Measurements from ENCODE around the gene GTF3C4.

DNA sequence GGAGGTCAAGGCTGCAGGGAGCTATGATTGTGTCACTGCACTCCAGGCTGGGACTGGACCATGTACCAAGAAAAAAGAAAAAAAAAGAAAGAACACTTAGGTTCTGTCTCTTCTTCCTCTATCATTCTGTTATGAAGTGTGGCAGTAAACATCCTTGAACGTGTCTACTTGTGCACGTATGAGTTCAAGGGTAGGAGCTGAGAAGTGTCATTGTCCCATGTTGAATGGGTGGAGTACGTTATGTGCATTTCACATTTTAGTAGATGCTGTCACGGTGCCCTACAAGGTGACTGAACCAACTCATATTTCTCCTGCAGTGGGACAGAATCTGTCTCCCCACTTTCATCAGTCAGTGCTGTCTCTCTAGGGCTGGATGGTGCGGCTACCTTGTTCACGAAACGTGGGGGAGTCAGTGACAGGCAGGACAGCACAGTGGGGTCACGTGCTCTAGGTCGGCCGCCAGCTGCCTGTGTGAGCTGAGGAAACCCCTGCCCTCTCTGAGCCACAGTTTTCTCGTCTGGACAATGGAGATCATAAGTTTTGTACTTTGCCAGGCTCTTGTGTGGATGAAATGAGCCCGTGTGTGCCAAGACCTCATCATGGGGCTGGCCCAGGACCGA, 47.2 kb downstream of the GTF3C4 start:
- TF ChIP-seq, protein P1, sequence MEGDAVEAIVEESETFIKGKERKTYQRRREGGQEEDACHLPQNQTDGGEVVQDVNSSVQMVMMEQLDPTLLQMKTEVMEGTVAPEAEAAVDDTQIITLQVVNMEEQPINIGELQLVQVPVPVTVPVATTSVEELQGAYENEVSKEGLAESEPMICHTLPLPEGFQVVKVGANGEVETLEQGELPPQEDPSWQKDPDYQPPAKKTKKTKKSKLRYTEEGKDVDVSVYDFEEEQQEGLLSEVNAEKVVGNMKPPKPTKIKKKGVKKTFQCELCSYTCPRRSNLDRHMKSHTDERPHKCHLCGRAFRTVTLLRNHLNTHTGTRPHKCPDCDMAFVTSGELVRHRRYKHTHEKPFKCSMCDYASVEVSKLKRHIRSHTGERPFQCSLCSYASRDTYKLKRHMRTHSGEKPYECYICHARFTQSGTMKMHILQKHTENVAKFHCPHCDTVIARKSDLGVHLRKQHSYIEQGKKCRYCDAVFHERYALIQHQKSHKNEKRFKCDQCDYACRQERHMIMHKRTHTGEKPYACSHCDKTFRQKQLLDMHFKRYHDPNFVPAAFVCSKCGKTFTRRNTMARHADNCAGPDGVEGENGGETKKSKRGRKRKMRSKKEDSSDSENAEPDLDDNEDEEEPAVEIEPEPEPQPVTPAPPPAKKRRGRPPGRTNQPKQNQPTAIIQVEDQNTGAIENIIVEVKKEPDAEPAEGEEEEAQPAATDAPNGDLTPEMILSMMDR (IDR thresholded peaks at IDR 0.05) = no peak
- no peak for TF ChIP-seq POLR2A (IDR thresholded peaks at IDR 0.05)
